Mesendoderm (in vitro differentiated cells): ENCODE data around the gene PLCL2.

Experiments used
- DNase-seq: peaks from one replicate; pipeline ENCODE4 v3.0.0; 2013
- H2AK5ac ChIP-seq: 2 replicates; pipeline ENCODE4 v1.6.1; 2013; ENCODE audit warnings: low read length, inconsistent platforms
- H2BK120ac ChIP-seq: 2 replicates; pipeline ENCODE4 v1.6.1; 2013; ENCODE audit warnings: low read depth, mild to moderate bottlenecking, low read length, moderate library complexity, mixed read lengths
- H2BK15ac ChIP-seq: replicated peaks from 2 replicates; pipeline ENCODE4 v1.6.1; 2013; ENCODE audit warnings: low read depth, mild to moderate bottlenecking, moderate library complexity
- H2BK5ac ChIP-seq: 2 replicates; pipeline ENCODE4 v1.6.1; 2013; ENCODE audit warnings: low read length, inconsistent platforms
- H3K18ac ChIP-seq: 2 replicates; pipeline ENCODE4 v1.6.1; 2013; ENCODE audit warnings: mild to moderate bottlenecking, low read length, mixed read lengths
- H3K23ac ChIP-seq: one replicate; pipeline ENCODE4 v1.6.1; 2013; ENCODE audit warnings: low read length
- H3K27ac ChIP-seq: 2 replicates; pipeline ENCODE4 v1.5.1; 2013; ENCODE audit warnings: low read depth, mild to moderate bottlenecking, inconsistent platforms, low read length, moderate library complexity
- H3K27me3 ChIP-seq: 2 replicates; pipeline ENCODE4 v1.6.1; 2013; ENCODE audit warnings: low read length, control low read depth, mild to moderate bottlenecking, inconsistent platforms; ENCODE audit not compliant: insufficient read depth, poor library complexity
- H3K36me3 ChIP-seq: 2 replicates; pipeline ENCODE4 v1.6.1; 2013; ENCODE audit warnings: low read length, inconsistent platforms; ENCODE audit not compliant: control insufficient read depth, insufficient read depth
- H3K4ac ChIP-seq: one replicate; pipeline ENCODE4 v1.6.1; 2013; ENCODE audit warnings: low read depth, mild to moderate bottlenecking, low read length, moderate library complexity
- H3K4me1 ChIP-seq: 2 replicates; pipeline ENCODE4 v1.6.1; 2013; ENCODE audit warnings: low read depth, low read length, inconsistent platforms; ENCODE audit not compliant: control insufficient read depth
- H3K4me2 ChIP-seq: 2 replicates; pipeline ENCODE4 v1.6.1; 2013; ENCODE audit warnings: low read length
- H3K4me3 ChIP-seq: 2 replicates; pipeline ENCODE4 v1.5.1; 2013; ENCODE audit warnings: mild to moderate bottlenecking, low read length
- H3K56ac ChIP-seq: one replicate; pipeline ENCODE4 v1.6.1; 2013; ENCODE audit warnings: low read length
- H3K79me1 ChIP-seq: 2 replicates; pipeline ENCODE4 v1.6.1; 2013; ENCODE audit warnings: low read length, inconsistent platforms
- H3K79me2 ChIP-seq: 2 replicates; pipeline ENCODE4 v1.6.1; 2013; ENCODE audit warnings: mild to moderate bottlenecking, low read length; ENCODE audit not compliant: control insufficient read depth, insufficient read depth
- H3K9ac ChIP-seq: 2 replicates; pipeline ENCODE4 v1.6.1; 2013; ENCODE audit warnings: low read length, inconsistent platforms
- H4K5ac ChIP-seq: one replicate; pipeline ENCODE4 v1.6.1; 2013; ENCODE audit warnings: low read length
- H4K8ac ChIP-seq: one replicate; pipeline ENCODE4 v1.6.1; 2013; ENCODE audit warnings: low read depth, mild to moderate bottlenecking, control low read depth, low read length, moderate library complexity
- WGBS: extraction: QIAGEN DNeasy Blood & Tissue Kit; methylation state at CpG from one replicate; pipeline ENCODE4 v1.1.7; 2013; ENCODE audit warnings: low lambda C conversion rate, missing lambda C conversion rate; ENCODE audit not compliant: insufficient coverage; ENCODE audit errors: extremely low coverage; 5-methylcytosine and 5-hydroxymethylcytosine counted together

PLCL2 gene

GRCh38 chr3:16860234-16860633, 24.5 kb upstream of the PLCL2 start:
- no peak overlapping the region for H3K4me2 ChIP-seq
- no CpG with 5 or more reads among the region's 3 CpGs for WGBS

GRCh38 chr3:16861432-16861831, 23.3 kb upstream of the PLCL2 start:
- Histone ChIP-seq H3K56ac (no peak overlapping the region), H3K18ac (no peak overlapping the region), H2BK5ac (no peak overlapping the region), H4K8ac (no peak overlapping the region), H2BK15ac (no peak overlapping the region), H3K23ac (no peak overlapping the region), H3K79me1 (no peaks in the 10 kb centered on the region), H3K27ac (no peak overlapping the region), H3K27me3 (no peaks in the 10 kb centered on the region), H3K4me2 (no peak overlapping the region), H3K4me1 (no peaks in the 10 kb centered on the region), H4K5ac (no peak overlapping the region), H3K4me3 (no peak overlapping the region), H3K4ac (no peak overlapping the region), H2BK120ac (no peak overlapping the region), H3K36me3 (no peaks in the 10 kb centered on the region), H3K79me2 (no peaks in the 10 kb centered on the region), H3K9ac (no peak overlapping the region), H2AK5ac (no peak overlapping the region)
- no peak for DNase-seq
- no CpG with 5 or more reads among the region's 2 CpGs for WGBS

More at GRCh38 chr3:16860234-16860633, 24.5 kb upstream of the PLCL2 start:
- Histone ChIP-seq H2AK5ac (no peak overlapping the region), H3K27ac (no peak overlapping the region), H3K18ac (no peak overlapping the region), H2BK15ac (no peak overlapping the region), H3K23ac (no peak overlapping the region), H2BK5ac (no peak overlapping the region), H3K27me3 (no peaks in the 10 kb centered on the region), H3K4ac (no peak overlapping the region), H3K56ac (no peak overlapping the region), H3K9ac (no peak overlapping the region), H3K79me2 (no peaks in the 10 kb centered on the region), H3K4me1 (no peaks in the 10 kb centered on the region), H2BK120ac (no peak overlapping the region), H4K5ac (no peak overlapping the region), H3K79me1 (no peaks in the 10 kb centered on the region), H4K8ac (no peak overlapping the region), H3K4me3 (no peak overlapping the region), H3K36me3 (no peaks in the 10 kb centered on the region)
- no peak for DNase-seq

- Histone ChIP-seq H3K79me2 (no peaks in the 10 kb centered on the region), H3K9ac (no peak overlapping the region), H3K4me2 (no peak overlapping the region), H3K27me3 (no peaks in the 10 kb centered on the region), H2BK15ac (no peak overlapping the region), H4K8ac (no peak overlapping the region), H3K27ac (no peak overlapping the region), H3K4me1 (no peaks in the 10 kb centered on the region), H3K18ac (no peak overlapping the region), H2AK5ac (no peak overlapping the region), H2BK5ac (no peak overlapping the region), H3K23ac (no peak overlapping the region), H3K4ac (no peak overlapping the region), H4K5ac (no peak overlapping the region), H3K36me3 (no peaks in the 10 kb centered on the region), H3K56ac (no peak overlapping the region), H3K4me3 (no peak overlapping the region), H2BK120ac (no peak overlapping the region), H3K79me1 (no peaks in the 10 kb centered on the region)
- no CpG with 5 or more reads among the region's 5 CpGs for WGBS
- DNase-seq: no peak
These were observed 20.0 kb upstream of the PLCL2 start for GRCh38 chr3:16864610-16865313.

GRCh38 chr3:16865335-16865734, 19.4 kb upstream of the PLCL2 start:
- Histone ChIP-seq H2AK5ac (no peak overlapping the region), H3K4me1 (no peaks in the 10 kb centered on the region), H2BK15ac (no peak overlapping the region), H3K9ac (no peak overlapping the region), H3K4me2 (no peak overlapping the region), H3K18ac (no peak overlapping the region), H4K8ac (no peak overlapping the region), H3K27ac (no peak overlapping the region), H3K27me3 (no peaks in the 10 kb centered on the region), H3K4me3 (no peak overlapping the region), H3K36me3 (no peaks in the 10 kb centered on the region), H3K23ac (no peak overlapping the region), H3K4ac (no peak overlapping the region), H2BK5ac (no peak overlapping the region), H2BK120ac (no peak overlapping the region), H3K56ac (no peak overlapping the region), H4K5ac (no peak overlapping the region), H3K79me1 (no peaks in the 10 kb centered on the region), H3K79me2 (no peaks in the 10 kb centered on the region)
- no CpG with 5 or more reads among the region's 1 CpG for WGBS
- DNase-seq: no peak

GRCh38 chr3:16866571-16866970, 18.2 kb upstream of the PLCL2 start:
- no peaks in the 10 kb centered on the region for H3K36me3 ChIP-seq
- no peak overlapping the region for H3K18ac ChIP-seq
- H3K56ac ChIP-seq: no peak overlapping the region
- no peak overlapping the region for H4K5ac ChIP-seq
- no CpG with 5 or more reads among the region's 3 CpGs for WGBS
- H4K8ac ChIP-seq: no peak overlapping the region
- H2BK5ac ChIP-seq: no peak overlapping the region
- H3K4ac ChIP-seq: no peak overlapping the region
- no peak overlapping the region for H2BK120ac ChIP-seq
- no peaks in the 10 kb centered on the region for H3K4me1 ChIP-seq
- no peak overlapping the region for H2BK15ac ChIP-seq
- no peaks in the 10 kb centered on the region for H3K79me2 ChIP-seq
- no peaks in the 10 kb centered on the region for H3K27me3 ChIP-seq
- no peak overlapping the region for H3K23ac ChIP-seq
- no peaks in the 10 kb centered on the region for H3K79me1 ChIP-seq
- no peak for DNase-seq
- H3K9ac ChIP-seq: no peak overlapping the region
- H3K4me3 ChIP-seq: no peak overlapping the region
- H3K4me2 ChIP-seq: no peak overlapping the region
- H3K27ac ChIP-seq: no peak overlapping the region
- no peak overlapping the region for H2AK5ac ChIP-seq

- H3K4me1 ChIP-seq: no peaks in the 10 kb centered on the region
- H3K56ac ChIP-seq: no peak overlapping the region
- H2BK5ac ChIP-seq: no peak overlapping the region
- H3K79me2 ChIP-seq: no peaks in the 10 kb centered on the region
- H3K27ac ChIP-seq: no peak overlapping the region
- no peak overlapping the region for H3K9ac ChIP-seq
- H3K4ac ChIP-seq: no peak overlapping the region
- WGBS: no CpG with 5 or more reads among the region's 1 CpG
- H2BK120ac ChIP-seq: no peak overlapping the region
- no peak overlapping the region for H4K5ac ChIP-seq
- no peak overlapping the region for H2AK5ac ChIP-seq
- no peak overlapping the region for H3K4me3 ChIP-seq
- H4K8ac ChIP-seq: no peak overlapping the region
- no peaks in the 10 kb centered on the region for H3K79me1 ChIP-seq
- no peak for DNase-seq
- H3K27me3 ChIP-seq: no peaks in the 10 kb centered on the region
- no peaks in the 10 kb centered on the region for H3K36me3 ChIP-seq
- H3K4me2 ChIP-seq: no peak overlapping the region
- H3K18ac ChIP-seq: no peak overlapping the region
- no peak overlapping the region for H2BK15ac ChIP-seq
- H3K23ac ChIP-seq: no peak overlapping the region
These were observed 16.2 kb upstream of the PLCL2 start for GRCh38 chr3:16868513-16868912.
